ENCODE data around the gene CRYM.

The CRYM gene

GRCh38 chr16:21242756-21243155 lies 35.3 kb downstream of the CRYM start:
- no peak for DNase-seq

- no peak for DNase-seq
These were observed 38.4 kb downstream of the CRYM start for GRCh38 chr16:21239646-21240045.

- DNase-seq, result no peak
These were observed 41.3 kb downstream of the CRYM start for GRCh38 chr16:21236831-21237230.

GRCh38 chr16:21235199-21235585 lies 42.9 kb downstream of the CRYM start:
- DNase-seq, result no peak

GRCh38 chr16:21233521-21234150 lies 44.5 kb downstream of the CRYM start, which contains the start of gene ANKS4B:
Gene ANKS4B, plus strand, starts transcription at chr16:21233699. Its CDS starts 39 bp downstream, at chr16:21233738.
- DNase-seq, result no peak

- no peak for DNase-seq
These were observed 45.0 kb downstream of the CRYM start for GRCh38 chr16:21233045-21233520.

- DNase-seq, result no peak
These were observed 49.7 kb downstream of the CRYM start for GRCh38 chr16:21228361-21228872.

- DNase-seq, result no peak
These were observed 50.2 kb downstream of the CRYM start for GRCh38 chr16:21227866-21228265.

GRCh38 chr16:21226749-21227148 lies 51.3 kb downstream of the CRYM start:
- no peak for DNase-seq

- DNase-seq, result no peak
These were observed 53.3 kb downstream of the CRYM start for GRCh38 chr16:21224800-21225199.

- DNase-seq, result no peak
These were observed 54.3 kb downstream of the CRYM start for GRCh38 chr16:21223787-21224186.

- DNase-seq, result no peak
These were observed 55.4 kb downstream of the CRYM start for GRCh38 chr16:21222495-21223337.

- no peak for DNase-seq
These were observed 58.5 kb downstream of the CRYM start for GRCh38 chr16:21219551-21219950.

- DNase-seq, result no peak
These were observed 59.9 kb downstream of the CRYM start for GRCh38 chr16:21218153-21218552.

- no peak for DNase-seq
These were observed 61.0 kb downstream of the CRYM start for GRCh38 chr16:21217121-21217520.

- DNase-seq, result no peak
These were observed 64.0 kb downstream of the CRYM start for GRCh38 chr16:21214086-21214485.

- DNase-seq, result no peak
These were observed 66.6 kb downstream of the CRYM start, which contains the start of gene ZP2 for GRCh38 chr16:21211486-21211885. Gene ZP2, minus strand, starts transcription at chr16:21211574. Its CDS starts 27 bp downstream, at chr16:21211547.
